ENCODE measurements around the gene C16orf54.

- TF ChIP-seq CTCF (conservative IDR thresholded peaks at IDR 0.05 in 1 of 2, IDR thresholded peaks at IDR 0.05 in 1 of 2; ENCODE audit: low read depth in 1 of 2, low read length in 2 of 2) = no peak
- TF ChIP-seq EZH2 (IDR thresholded peaks at IDR 0.05; ENCODE audit: low read length, missing control alignments) = no peak
These were observed 48.4 kb downstream of the C16orf54 start for GRCh38 chr16:29697391-29697790.
